Epithelial cell of proximal tubule (primary cell): ENCODE results near the gene RNF223. TPM values are rescaled to one million over a fixed set of nuclear protein-coding genes. Genes with fewer than 3 reads are reported as not detected.

Experiments used
- DNase-seq: peaks from one replicate; pipeline ENCODE4 v3.0.0-alpha.2; 2011; ENCODE audit warnings: low read depth
- H3K4me3 ChIP-seq: 2 replicates; pipeline ENCODE4 v1.5.1; 2011; ENCODE audit warnings: low read depth, mild to moderate bottlenecking, low read length
- CTCF ChIP-seq: conservative IDR thresholded peaks from 2 replicates; pipeline ENCODE4 v1.5.1; 2012; ENCODE audit warnings: low read depth, mild to moderate bottlenecking, low read length
- total RNA-seq: library from RNA; depleted of rRNA; stranded (reverse); fragments of >200 nt; gene quantifications from 2 replicates; pipeline ENCODE4 v1.2.3, GENCODE V29; 2015

RNF223 gene
- total RNA-seq, 1 donor from 2014 or later = 1.6 TPM

GRCh38 chr1:1055841-1056736 lies 18.0 kb downstream of the RNF223 start:
- no peak overlapping the region for H3K4me3 ChIP-seq
- no peak for DNase-seq
- TF ChIP-seq CTCF = no peak

DNA sequence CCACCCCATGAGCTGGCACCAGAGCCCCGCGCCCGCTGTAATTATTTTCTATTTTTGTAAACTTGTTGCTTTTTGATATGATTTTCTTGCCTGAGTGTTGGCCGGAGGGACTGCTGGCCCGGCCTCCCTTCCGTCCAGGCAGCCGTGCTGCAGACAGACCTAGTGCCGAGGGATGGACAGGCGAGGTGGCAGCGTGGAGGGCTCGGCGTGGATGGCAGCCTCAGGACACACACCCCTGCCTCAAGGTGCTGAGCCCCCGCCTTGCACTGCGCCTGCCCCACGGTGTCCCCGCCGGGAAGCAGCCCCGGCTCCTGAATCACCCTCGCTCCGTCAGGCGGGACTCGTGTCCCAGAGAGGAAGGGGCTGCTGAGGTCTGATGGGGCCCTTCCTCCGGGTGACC lies 19.1 kb downstream of the RNF223 start:
- H3K4me3 ChIP-seq = no peak overlapping the region
- DNase-seq = no peak
- no peak for TF ChIP-seq CTCF

DNA sequence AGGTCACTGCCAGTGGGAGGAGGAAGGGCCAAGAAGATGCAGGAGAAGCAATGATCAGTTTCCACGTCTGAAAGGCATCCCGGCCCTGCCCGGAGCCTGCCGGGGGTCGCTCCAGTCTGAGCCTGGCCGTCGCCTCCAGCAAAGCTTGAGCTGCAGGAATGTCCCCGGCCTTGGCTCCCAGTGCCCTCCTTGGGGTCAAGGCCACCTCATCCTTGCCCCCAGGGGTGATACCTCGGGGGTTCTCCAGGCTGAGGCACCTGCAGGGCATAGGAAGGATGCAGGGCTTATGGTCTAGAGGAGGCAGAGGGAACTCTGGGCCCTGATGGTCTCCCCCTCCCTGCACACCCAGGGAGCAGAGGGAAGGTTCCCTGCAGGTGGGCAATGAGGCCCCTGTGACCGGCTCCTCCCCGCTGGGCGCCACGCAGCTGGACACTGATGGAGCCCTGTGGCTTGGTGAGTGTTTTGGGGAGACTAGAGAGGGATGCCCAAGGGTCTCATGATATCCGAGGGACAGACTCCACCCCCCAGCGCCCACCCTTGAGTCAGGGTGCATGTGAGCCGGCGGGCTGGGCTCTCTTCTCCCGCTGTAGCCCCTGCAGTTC lies 19.9 kb downstream of the RNF223 start:
- no peak overlapping the region for H3K4me3 ChIP-seq
- no peak for TF ChIP-seq CTCF
- no peak for DNase-seq

- no peak for TF ChIP-seq CTCF
- H3K4me3 ChIP-seq = no peak overlapping the region
- no peak for DNase-seq
These were observed 20.4 kb downstream of the RNF223 start for GRCh38 chr1:1053682-1054081.

- H3K4me3 ChIP-seq = no peak overlapping the region
- no peak for DNase-seq
- no peak for TF ChIP-seq CTCF
These were observed 21.1 kb downstream of the RNF223 start for GRCh38 chr1:1053022-1053421.

GRCh38 chr1:1052003-1052840 lies 21.9 kb downstream of the RNF223 start:
- no peak for TF ChIP-seq CTCF
- DNase-seq = no peak
- H3K4me3 ChIP-seq = no peak overlapping the region
